Measurements from ENCODE around the gene PLPPR3. TPM values are rescaled to one million over a fixed set of nuclear protein-coding genes. Genes with fewer than 3 reads are reported as not detected.

The PLPPR3 gene
- total RNA-seq, 1 donor from 2014 or later = not detected

DNA sequence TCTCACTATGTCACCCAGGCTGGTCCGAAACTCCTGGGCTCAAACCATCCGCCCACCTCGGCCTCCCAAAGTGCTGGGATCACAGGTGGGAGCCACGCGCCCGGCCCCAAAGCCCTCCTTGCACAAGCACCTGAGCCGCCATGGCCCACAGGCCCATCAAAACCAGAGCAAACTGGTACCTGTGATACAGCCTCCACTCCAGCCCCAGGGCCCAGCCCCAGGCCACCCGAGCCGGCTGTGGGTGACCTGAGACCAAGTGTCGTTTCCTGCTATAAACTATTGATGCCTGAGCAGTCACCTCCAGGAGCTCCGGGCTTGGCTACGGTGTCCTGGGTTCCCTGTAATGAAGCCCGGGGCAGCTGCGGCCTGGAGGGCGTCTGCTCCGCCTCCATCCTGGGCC, 34.2 kb downstream of the PLPPR3 start:
- DNase-seq (ENCODE audit: low read depth) = no peak
- TF ChIP-seq, protein P1, sequence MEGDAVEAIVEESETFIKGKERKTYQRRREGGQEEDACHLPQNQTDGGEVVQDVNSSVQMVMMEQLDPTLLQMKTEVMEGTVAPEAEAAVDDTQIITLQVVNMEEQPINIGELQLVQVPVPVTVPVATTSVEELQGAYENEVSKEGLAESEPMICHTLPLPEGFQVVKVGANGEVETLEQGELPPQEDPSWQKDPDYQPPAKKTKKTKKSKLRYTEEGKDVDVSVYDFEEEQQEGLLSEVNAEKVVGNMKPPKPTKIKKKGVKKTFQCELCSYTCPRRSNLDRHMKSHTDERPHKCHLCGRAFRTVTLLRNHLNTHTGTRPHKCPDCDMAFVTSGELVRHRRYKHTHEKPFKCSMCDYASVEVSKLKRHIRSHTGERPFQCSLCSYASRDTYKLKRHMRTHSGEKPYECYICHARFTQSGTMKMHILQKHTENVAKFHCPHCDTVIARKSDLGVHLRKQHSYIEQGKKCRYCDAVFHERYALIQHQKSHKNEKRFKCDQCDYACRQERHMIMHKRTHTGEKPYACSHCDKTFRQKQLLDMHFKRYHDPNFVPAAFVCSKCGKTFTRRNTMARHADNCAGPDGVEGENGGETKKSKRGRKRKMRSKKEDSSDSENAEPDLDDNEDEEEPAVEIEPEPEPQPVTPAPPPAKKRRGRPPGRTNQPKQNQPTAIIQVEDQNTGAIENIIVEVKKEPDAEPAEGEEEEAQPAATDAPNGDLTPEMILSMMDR (IDR thresholded peaks at IDR 0.05; ENCODE audit: insufficient read depth, low read length, severe bottlenecking) = no peak
- Histone ChIP-seq H3K27me3 (ENCODE audit: control insufficient read depth, insufficient read depth, low read length) (no peaks in the 10 kb centered on the region), H3K36me3 (ENCODE audit: control insufficient read depth, insufficient read depth, low read length) (no peaks in the 10 kb centered on the region), H3K4me3 (ENCODE audit: low read depth, low read length) (no peak overlapping the region)
- FAIRE-seq = no peak

DNA sequence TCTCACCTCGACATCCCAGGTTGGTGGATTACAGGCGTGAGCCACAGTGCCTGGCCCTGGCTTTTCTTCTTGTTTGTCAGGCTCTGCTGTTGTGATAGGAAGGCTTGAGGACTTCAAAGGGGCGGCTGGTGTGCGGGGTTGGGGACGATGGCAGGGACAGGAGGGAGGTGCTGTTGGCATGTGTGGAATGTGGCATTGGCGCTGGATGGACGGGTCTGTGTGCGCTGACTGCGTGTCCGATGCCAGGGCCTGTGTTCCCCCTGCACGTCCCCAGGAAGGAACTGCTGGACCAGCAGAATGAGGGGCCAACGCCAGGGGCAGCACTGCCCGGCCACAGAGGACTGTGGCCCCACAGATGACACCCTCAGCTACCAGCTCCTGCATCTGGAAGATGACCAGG, 37.2 kb downstream of the PLPPR3 start:
- TF ChIP-seq, protein P1 (IDR thresholded peaks at IDR 0.05; ENCODE audit: insufficient read depth, low read length, severe bottlenecking) = peak; percentile 12
- no peaks in the 10 kb centered on the region for H3K36me3 ChIP-seq (ENCODE audit: control insufficient read depth, insufficient read depth, low read length)
- no peak overlapping the region for H3K4me3 ChIP-seq (ENCODE audit: low read depth, low read length)
- FAIRE-seq (no peak), DNase-seq (ENCODE audit: low read depth) (no peak)
- no peaks in the 10 kb centered on the region for H3K27me3 ChIP-seq (ENCODE audit: control insufficient read depth, insufficient read depth, low read length)

DNA sequence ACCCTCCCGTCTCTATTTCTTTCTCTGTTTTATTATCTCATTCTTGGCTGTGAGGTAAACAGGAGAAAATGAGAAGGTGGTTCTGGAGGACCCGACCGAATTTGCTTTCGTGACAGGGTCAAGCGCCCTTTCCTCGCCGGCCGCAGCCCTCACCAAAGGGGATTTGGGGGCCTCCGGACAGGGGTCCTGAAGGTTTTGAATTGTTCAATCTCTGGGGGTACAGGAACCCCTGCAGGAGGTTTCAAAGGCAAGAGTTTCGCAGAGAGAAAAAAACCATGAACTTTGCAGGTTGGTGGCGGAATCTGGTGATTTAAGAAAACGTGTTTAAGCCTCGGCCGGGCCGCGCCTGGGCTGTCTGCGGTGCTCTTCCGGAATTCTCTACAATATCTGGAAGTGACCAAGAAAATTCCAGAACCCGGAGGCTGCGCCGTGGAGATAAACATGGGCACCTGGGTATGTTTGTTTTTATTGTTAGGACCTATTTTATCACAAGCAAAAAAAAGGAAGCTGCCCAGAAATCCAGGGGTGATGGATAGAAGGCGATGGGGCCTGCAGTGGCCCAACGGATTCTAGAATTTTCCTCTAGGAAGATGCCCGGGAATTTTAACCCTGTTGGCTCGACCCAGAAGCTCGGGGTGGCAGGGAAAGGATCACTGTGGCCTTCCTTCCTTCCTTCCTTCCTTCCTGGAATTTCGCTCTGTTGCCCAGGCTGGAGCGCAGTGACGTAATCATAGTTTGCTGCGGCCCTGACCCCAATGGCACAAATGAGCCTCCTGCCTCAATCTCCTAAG, 38.7 kb downstream of the PLPPR3 start:
- TF ChIP-seq, protein P1 (IDR thresholded peaks at IDR 0.05; ENCODE audit: insufficient read depth, low read length, severe bottlenecking) = no peak
- DNase-seq (ENCODE audit: low read depth) = peak; percentile 34
- H3K27me3 ChIP-seq (ENCODE audit: control insufficient read depth, insufficient read depth, low read length) = no peaks in the 10 kb centered on the region
- H3K36me3 ChIP-seq (ENCODE audit: control insufficient read depth, insufficient read depth, low read length) = no peaks in the 10 kb centered on the region
- peak overlapping the region; percentile 26 for H3K4me3 ChIP-seq (ENCODE audit: low read depth, low read length)
- no peak for FAIRE-seq

DNA sequence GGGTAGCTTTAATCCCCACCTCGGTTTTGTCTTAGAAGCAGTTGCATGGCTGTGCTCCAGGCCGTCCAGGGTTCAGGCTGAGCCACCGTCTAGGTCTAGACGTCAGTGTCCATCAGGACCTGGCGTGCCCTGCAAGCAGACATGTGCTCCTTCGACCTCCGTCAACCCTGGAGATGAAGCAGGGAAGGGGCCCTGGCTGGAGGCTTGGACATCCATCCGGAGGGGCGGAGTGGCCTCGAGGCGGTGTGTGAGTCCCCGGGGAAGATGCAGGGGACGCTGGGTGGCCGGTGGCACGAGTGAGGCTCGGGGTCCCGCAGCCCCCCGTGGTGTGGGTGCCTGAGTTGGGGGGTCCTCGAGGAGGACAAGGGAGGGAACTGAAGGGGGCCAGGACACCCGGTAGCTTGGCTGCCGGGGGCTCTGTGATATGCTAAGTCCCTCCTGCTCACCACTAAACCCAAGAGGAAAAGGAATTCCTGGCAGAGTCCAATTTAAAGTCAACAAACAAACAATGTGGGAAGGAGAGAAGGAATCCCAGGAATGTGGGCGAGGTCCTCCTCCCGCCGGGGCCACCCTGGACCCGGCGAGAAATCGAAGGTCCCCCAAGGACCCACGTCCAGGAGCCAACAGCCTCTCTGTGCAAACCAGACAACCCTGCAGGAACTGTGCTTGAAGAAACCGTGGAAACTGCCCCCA, 39.4 kb downstream of the PLPPR3 start:
- peak; percentile 54 for DNase-seq (ENCODE audit: low read depth)

DNA sequence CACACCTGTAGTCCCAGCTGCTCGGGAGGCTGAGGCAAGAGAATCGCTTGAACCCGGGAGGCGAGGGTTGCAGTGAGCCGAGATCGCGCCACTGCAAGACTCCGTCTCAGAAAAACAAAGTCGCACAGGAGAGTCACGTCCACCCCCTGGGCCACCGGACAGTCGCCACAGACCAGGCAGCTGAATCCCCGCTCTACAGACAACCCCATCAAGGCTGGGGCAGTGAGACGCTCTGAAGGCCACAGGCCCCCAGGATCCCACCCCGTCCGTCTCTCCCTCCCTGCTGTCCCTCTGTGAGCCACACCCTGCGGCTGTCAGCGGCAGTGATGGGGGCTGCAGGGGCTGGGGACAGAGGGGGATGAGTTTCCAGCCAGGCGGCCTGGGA, 40.0 kb downstream of the PLPPR3 start:
- Histone ChIP-seq H3K36me3 (ENCODE audit: control insufficient read depth, insufficient read depth, low read length) (no peaks in the 10 kb centered on the region), H3K27me3 (ENCODE audit: control insufficient read depth, insufficient read depth, low read length) (no peaks in the 10 kb centered on the region), H3K4me3 (ENCODE audit: low read depth, low read length) (no peak overlapping the region)
- no peak for FAIRE-seq
- TF ChIP-seq, protein P1 (IDR thresholded peaks at IDR 0.05; ENCODE audit: insufficient read depth, low read length, severe bottlenecking) = no peak
- DNase-seq (ENCODE audit: low read depth) = no peak

More for the DNA sequence above, 39.4 kb downstream of the PLPPR3 start:
- no peak for FAIRE-seq
- no peaks in the 10 kb centered on the region for H3K36me3 ChIP-seq (ENCODE audit: control insufficient read depth, insufficient read depth, low read length)
- H3K27me3 ChIP-seq (ENCODE audit: control insufficient read depth, insufficient read depth, low read length) = no peaks in the 10 kb centered on the region
- TF ChIP-seq, protein P1 (IDR thresholded peaks at IDR 0.05; ENCODE audit: insufficient read depth, low read length, severe bottlenecking) = no peak
- H3K4me3 ChIP-seq (ENCODE audit: low read depth, low read length) = peak overlapping the region; percentile 26

All from bronchial epithelial cell (primary cell).